ENCODE data around the gene CSNK1G3. TPM values are rescaled to one million over a fixed set of nuclear protein-coding genes. Genes with fewer than 3 reads are reported as not detected.

CSNK1G3 gene
- polyA plus RNA-seq, 1 donor (not counting 4 experiments of a cell fraction or from before 2014, with no cell fraction given): 34.0 TPM

- TF ChIP-seq CTCF (optimal IDR thresholded peaks at IDR 0.05 in 1 of 3, IDR thresholded peaks at IDR 0.05 in 1 of 3, conservative IDR thresholded peaks at IDR 0.05 in 1 of 3; ENCODE audit: extremely low read depth in 1 of 3, insufficient read depth in 2 of 3, low read length in 3 of 3) (no peak), EZH2 (IDR thresholded peaks at IDR 0.05; ENCODE audit: low read length) (no peak)
- Histone ChIP-seq H4K20me1 (ENCODE audit: control insufficient read depth, extremely low read depth, insufficient read depth, low read length) (no peaks in the 10 kb centered on the region), H3K4me1 (ENCODE audit: control insufficient read depth, extremely low read depth, insufficient read depth, low read length) (peaks cover 8% of the 10 kb centered on the region), H3K27me3 (ENCODE audit: control insufficient read depth, extremely low read depth, insufficient read depth, low read length) (no peaks in the 10 kb centered on the region), H3K27ac (ENCODE audit: control insufficient read depth, insufficient read depth, low read length) (no peak overlapping the region), H3K79me2 (ENCODE audit: control insufficient read depth, insufficient read depth, low read length) (peaks cover 95% of the 10 kb centered on the region), H3K4me2 (ENCODE audit: control insufficient read depth, extremely low read depth, insufficient read depth, low read depth, low read length) (no peak overlapping the region), H3K9me3 (ENCODE audit: control insufficient read depth, low read depth, low read length) (no peaks in the 10 kb centered on the region), H3K9me1 (ENCODE audit: control insufficient read depth, extremely low read depth, insufficient read depth, low read length) (no peaks in the 10 kb centered on the region), H2AFZ (ENCODE audit: control insufficient read depth, low read length) (no peak overlapping the region), H3K4me3 (ENCODE audit: control insufficient read depth in 2 of 3, extremely low read depth in 1 of 3, insufficient read depth in 2 of 3, low read depth in 1 of 3, low read length in 3 of 3) (no peak overlapping the region), H3K9ac (ENCODE audit: control insufficient read depth, extremely low read depth, insufficient read depth, low read length) (no peak overlapping the region), H3K36me3 (ENCODE audit: control insufficient read depth in 2 of 2, extremely low read depth in 1 of 2, insufficient read depth in 2 of 2, low read length in 2 of 2) (no peaks in the 10 kb centered on the region)
- dilution Hi-C loops (cut with MboI; ENCODE audit: extremely low pct_ligation_motif_present, low sequenced_read_pairs): no loop called here
- DNase-seq (ENCODE audit: low read depth, low spot score) (no peak), FAIRE-seq (no peak)
Observed at GRCh38 chr5:123520677-123521247, 8.8 kb downstream of the CSNK1G3 start.

- no peaks in the 10 kb centered on the region for H3K36me3 ChIP-seq (ENCODE audit: control insufficient read depth in 2 of 2, extremely low read depth in 1 of 2, insufficient read depth in 2 of 2, low read length in 2 of 2)
- H3K9ac ChIP-seq (ENCODE audit: control insufficient read depth, extremely low read depth, insufficient read depth, low read length): no peak overlapping the region
- peaks cover 8% of the 10 kb centered on the region for H3K4me1 ChIP-seq (ENCODE audit: control insufficient read depth, extremely low read depth, insufficient read depth, low read length)
- no peaks in the 10 kb centered on the region for H3K9me3 ChIP-seq (ENCODE audit: control insufficient read depth, low read depth, low read length)
- H3K9me1 ChIP-seq (ENCODE audit: control insufficient read depth, extremely low read depth, insufficient read depth, low read length): no peaks in the 10 kb centered on the region
- H3K4me3 ChIP-seq (ENCODE audit: control insufficient read depth in 2 of 3, extremely low read depth in 1 of 3, insufficient read depth in 2 of 3, low read depth in 1 of 3, low read length in 3 of 3): no peak overlapping the region
- DNase-seq (ENCODE audit: low read depth, low spot score) (no peak), FAIRE-seq (no peak)
- no peaks in the 10 kb centered on the region for H3K27me3 ChIP-seq (ENCODE audit: control insufficient read depth, extremely low read depth, insufficient read depth, low read length)
- dilution Hi-C loops (cut with MboI; ENCODE audit: extremely low pct_ligation_motif_present, low sequenced_read_pairs): no loop called here
- no peak for TF ChIP-seq CTCF (optimal IDR thresholded peaks at IDR 0.05 in 1 of 3, IDR thresholded peaks at IDR 0.05 in 1 of 3, conservative IDR thresholded peaks at IDR 0.05 in 1 of 3; ENCODE audit: extremely low read depth in 1 of 3, insufficient read depth in 2 of 3, low read length in 3 of 3)
- no peak for TF ChIP-seq EZH2 (IDR thresholded peaks at IDR 0.05; ENCODE audit: low read length)
- H4K20me1 ChIP-seq (ENCODE audit: control insufficient read depth, extremely low read depth, insufficient read depth, low read length): no peaks in the 10 kb centered on the region
- peaks cover 91% of the 10 kb centered on the region for H3K79me2 ChIP-seq (ENCODE audit: control insufficient read depth, insufficient read depth, low read length)
- no peak overlapping the region for H3K27ac ChIP-seq (ENCODE audit: control insufficient read depth, insufficient read depth, low read length)
- H2AFZ ChIP-seq (ENCODE audit: control insufficient read depth, low read length): no peak overlapping the region
- peak overlapping the region; percentile 29 for H3K4me2 ChIP-seq (ENCODE audit: control insufficient read depth, extremely low read depth, insufficient read depth, low read depth, low read length)
Observed at GRCh38 chr5:123524146-123524545, 12.2 kb downstream of the CSNK1G3 start.

All from keratinocyte (primary cell).